SK-N-SH (cell line): ENCODE results near the gene HBA2. TPM values are rescaled to one million over a fixed set of nuclear protein-coding genes. Genes with fewer than 3 reads are reported as not detected.
A peak's percentile ranks its signal among the peaks of the same experiment; 100 is the strongest.
"Not testable (repeated sequence)": the region's sequence is repeated elsewhere in the genome, so short reads cannot be mapped to it uniquely, and the experiment has no call there.

Source experiments
- CTCF ChIA-PET: fragments of 300-600, 350-600 bp; formaldehyde crosslinking; extraction: SDS; loops from one replicate; lab custom pipeline; 2021; lab: Yijun Ruan, JAX
- POLR2A ChIA-PET: fragments of 350-600 bp; sonication (Branson Sonifier 250); formaldehyde crosslinking; extraction: SDS; loops from one replicate; lab custom pipeline; 2020; ENCODE audit warnings: antibody characterized with exemption, inconsistent platforms; lab: Yijun Ruan, JAX
- DNase-seq: peaks from one replicate; pipeline ENCODE4 v3.0.0; 2012
- H2AFZ ChIP-seq: fragments of 200-600 bp; sonication (generic); 2 replicates; pipeline ENCODE4 v1.8.1; 2016; ENCODE audit warnings: antibody characterized with exemption, mild to moderate bottlenecking, low read depth
- H3F3A ChIP-seq: fragments of 200-600 bp; sonication (generic); replicated peaks from 2 replicates; pipeline ENCODE3; 2016; ENCODE audit warnings: antibody characterized with exemption, mild to moderate bottlenecking; ENCODE audit not compliant: insufficient read depth
- H3K27ac ChIP-seq, 2 experiments: fragments of 200-500 bp in 1 of 2; fragments of 200-600 bp in 1 of 2; sonication (Bioruptor generic) in 1 of 2; sonication (generic), shearing (Covaris generic) in 1 of 2; 2 replicates each; pipeline versions ENCODE4 v1.5.1 to v1.6.1; 2014 to 2016; ENCODE audit warnings: low read depth in 2 of 2, inconsistent platforms in 1 of 2, low read length in 1 of 2, mild to moderate bottlenecking in 1 of 2, mixed read lengths in 1 of 2
- H3K27me3 ChIP-seq: fragments of 200-600 bp; sonication (generic), shearing (Covaris generic); 2 replicates; pipeline ENCODE4 v1.6.1; 2016; ENCODE audit warnings: mixed run types; ENCODE audit not compliant: insufficient read depth
- H3K36me3 ChIP-seq, 2 experiments: fragments of 200-500 bp in 1 of 2; fragments of 200-600 bp in 1 of 2; sonication (Bioruptor generic) in 1 of 2; sonication (generic) in 1 of 2; replicated peaks in 1 of 2; 2 replicates each; pipeline versions ENCODE3 to v1.5.1; 2014 to 2016; ENCODE audit warnings: low read length in 1 of 2, mild to moderate bottlenecking in 1 of 2; ENCODE audit not compliant: insufficient read depth in 2 of 2, control insufficient read depth in 1 of 2
- H3K4me1 ChIP-seq, 2 experiments: fragments of 200-500 bp in 1 of 2; fragments of 200-600 bp in 1 of 2; sonication (Bioruptor generic) in 1 of 2; sonication (generic), shearing (Covaris generic) in 1 of 2; 2 replicates each; pipeline versions ENCODE4 v1.5.1 to v1.6.1; 2014 to 2016; ENCODE audit warnings: low read depth in 1 of 2, low read length in 1 of 2, mixed run types in 1 of 2; ENCODE audit not compliant: insufficient read depth in 2 of 2, control insufficient read depth in 1 of 2
- H3K4me2 ChIP-seq: fragments of 200-600 bp; sonication (generic), shearing (Covaris generic); 2 replicates; pipeline ENCODE4 v1.6.1; 2017; ENCODE audit warnings: mixed run types
- H3K4me3 ChIP-seq, 2 experiments: fragments of 200-500 bp in 1 of 2; fragments of 200-600 bp in 1 of 2; sonication (Bioruptor generic) in 1 of 2; sonication (generic), shearing (Covaris generic) in 1 of 2; 2 replicates each; pipeline versions ENCODE4 v1.5.1 to v1.8.1; 2014 to 2016; ENCODE audit warnings: low read depth in 2 of 2, inconsistent platforms in 1 of 2, low read length in 1 of 2, mild to moderate bottlenecking in 1 of 2, mixed read lengths in 1 of 2, moderate library complexity in 1 of 2
- H3K79me2 ChIP-seq: fragments of 200-600 bp; sonication (generic); 2 replicates; pipeline ENCODE4 v1.8.1; 2017; ENCODE audit warnings: mild to moderate bottlenecking; ENCODE audit not compliant: insufficient read depth
- H3K9ac ChIP-seq: fragments of 200-600 bp; sonication (generic); 2 replicates; pipeline ENCODE4 v1.6.1; 2017; ENCODE audit warnings: mixed run types
- H3K9me2 ChIP-seq: fragments of 200-600 bp; sonication (generic); 2 replicates; pipeline ENCODE4 v1.6.1; 2017; ENCODE audit warnings: mixed run types
- H3K9me3 ChIP-seq: fragments of 200-600 bp; sonication (generic); 2 replicates; pipeline ENCODE4 v1.6.1; 2017; ENCODE audit warnings: mixed run types, mild to moderate bottlenecking, moderate library complexity
- H4K20me1 ChIP-seq: fragments of 200-600 bp; sonication (generic); 2 replicates; pipeline ENCODE4 v1.6.1; 2017; ENCODE audit warnings: mild to moderate bottlenecking, mixed run types; ENCODE audit not compliant: insufficient read depth
- NFIC ChIP-seq: IDR thresholded peaks from 2 replicates; pipeline ENCODE4 v1.4.0; 2012; ENCODE audit warnings: borderline replicate concordance
- REST ChIP-seq: IDR thresholded peaks from 2 replicates; pipeline ENCODE4 v1.6.1; 2012; ENCODE audit warnings: mild to moderate bottlenecking, low read depth, low read length, moderate library complexity
- WGBS: methylation state at CpG from one replicate; pipeline ENCODE4 v1.1.6; 2017; ENCODE audit warnings: low lambda C conversion rate; 5-methylcytosine and 5-hydroxymethylcytosine counted together
- polyA plus RNA-seq, 3 experiments: library from polyadenylated mRNA; depleted of rRNA; stranded (reverse); fragments of >200 nt; gene quantifications; 2 replicates each; pipeline ENCODE4 v1.2.3, GENCODE V29; 2012
- TF ChIP-seq, protein P1 (sequence below): IDR thresholded peaks from 2 replicates; pipeline ENCODE4 v1.4.0; 2012; ENCODE audit warnings: low read depth, borderline replicate concordance

Gene HBA2
- polyA plus RNA-seq, 1 of the 3 experiments (the other 2 are of a cell fraction), result not detected

- H2AFZ ChIP-seq, result no peak overlapping the region
- TF ChIP-seq, protein P1, sequence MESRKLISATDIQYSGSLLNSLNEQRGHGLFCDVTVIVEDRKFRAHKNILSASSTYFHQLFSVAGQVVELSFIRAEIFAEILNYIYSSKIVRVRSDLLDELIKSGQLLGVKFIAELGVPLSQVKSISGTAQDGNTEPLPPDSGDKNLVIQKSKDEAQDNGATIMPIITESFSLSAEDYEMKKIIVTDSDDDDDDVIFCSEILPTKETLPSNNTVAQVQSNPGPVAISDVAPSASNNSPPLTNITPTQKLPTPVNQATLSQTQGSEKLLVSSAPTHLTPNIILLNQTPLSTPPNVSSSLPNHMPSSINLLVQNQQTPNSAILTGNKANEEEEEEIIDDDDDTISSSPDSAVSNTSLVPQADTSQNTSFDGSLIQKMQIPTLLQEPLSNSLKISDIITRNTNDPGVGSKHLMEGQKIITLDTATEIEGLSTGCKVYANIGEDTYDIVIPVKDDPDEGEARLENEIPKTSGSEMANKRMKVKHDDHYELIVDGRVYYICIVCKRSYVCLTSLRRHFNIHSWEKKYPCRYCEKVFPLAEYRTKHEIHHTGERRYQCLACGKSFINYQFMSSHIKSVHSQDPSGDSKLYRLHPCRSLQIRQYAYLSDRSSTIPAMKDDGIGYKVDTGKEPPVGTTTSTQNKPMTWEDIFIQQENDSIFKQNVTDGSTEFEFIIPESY, result no peak
- TF ChIP-seq, all 33 proteins: peak for 0
- Histone ChIP-seq H3K9ac (no peak overlapping the region), H3K9me2 (no peaks in the 10 kb centered on the region), H3K36me3 (no peaks in the 10 kb centered on the region), H3K4me3 (no peak overlapping the region), H3K27me3 (peaks cover 28% of the 10 kb centered on the region), H3F3A (no peaks in the 10 kb centered on the region), H3K27ac (no peak overlapping the region), H3K4me2 (no peak overlapping the region), H3K79me2 (no peaks in the 10 kb centered on the region), H4K20me1 (peaks cover 4% of the 10 kb centered on the region; the same call in 1 of the 2 replicates), H3K4me1 (peaks cover 0 to 13% of the 10 kb centered on the region in 2 experiments; a peak in 1 of 4 replicates), H3K9me3 (no peaks in the 10 kb centered on the region)
- ChIA-PET CTCF (interaction anchor here (1.6 to 2.7 kb wide), 5 partner anchors 11 to 104 kb away, joined by 4 to 28 read pairs (median 7); partner anchors contain the start of gene HBQ1), POLR2A (no interaction called here)
- 28% methylated on average over 3 of the region's 3 CpGs for WGBS
- DNase-seq, result no peak
These were observed 3.7 kb upstream of the HBA2 start for GRCh38 chr16:169014-169413.

- H3K27ac ChIP-seq, H3K79me2 ChIP-seq, H2AFZ ChIP-seq, H3K36me3 ChIP-seq, H3K9me2 ChIP-seq, DNase-seq, H4K20me1 ChIP-seq, H3K9me3 ChIP-seq, H3F3A ChIP-seq, H3K4me2 ChIP-seq, H3K9ac ChIP-seq, POLR2A ChIA-PET, H3K4me3 ChIP-seq: not testable (repeated sequence)
- WGBS, result 14% methylated on average over 4 of the region's 5 CpGs
- Histone ChIP-seq H3K4me1 (peaks cover 0 to 12% of the 10 kb centered on the region in 2 experiments; a peak in 1 of 4 replicates), H3K27me3 (peaks cover 33% of the 10 kb centered on the region)
- TF ChIP-seq REST (peak; percentile 89), NFIC (0 out of 2 replicates have a peak, but pooled peaks have one; percentile 25)
- CTCF ChIA-PET, result interaction anchor here (1.4 to 2.7 kb wide), 4 partner anchors 10 to 63 kb away, joined by 5 to 28 read pairs (median 12); partner anchors contain the start of gene HBQ1
These were observed 2.6 kb upstream of the HBA2 start for GRCh38 chr16:170088-170507.
